ENCODE measurements around the gene ENTPD6.

GRCh38 chr20:25218109-25218486 lies 22.6 kb downstream of the ENTPD6 start:
- TF ChIP-seq CTCF (IDR thresholded peaks at IDR 0.05) (no peak), POLR2A (IDR thresholded peaks at IDR 0.05) (no peak)
